AG20443 (cell line): ENCODE results near the gene POLE4.

ENCODE experiments used
- DNase-seq: peaks from one replicate; pipeline ENCODE4 v3.0.0; 2012; ENCODE audit warnings: low spot score, mixed read lengths

The POLE4 gene

GRCh38 chr2:75002007-75002406 lies 43.6 kb downstream of the POLE4 start:
- DNase-seq, result no peak

- no peak for DNase-seq
These were observed 44.8 kb downstream of the POLE4 start for GRCh38 chr2:75003276-75003675.

- DNase-seq, result no peak
These were observed 45.3 kb downstream of the POLE4 start for GRCh38 chr2:75003773-75004172.

GRCh38 chr2:75006041-75006440 lies 47.6 kb downstream of the POLE4 start:
- DNase-seq, result no peak

- no peak for DNase-seq
These were observed 48.6 kb downstream of the POLE4 start for GRCh38 chr2:75007061-75007460.

- no peak for DNase-seq
These were observed 49.4 kb downstream of the POLE4 start for GRCh38 chr2:75007819-75008218.

GRCh38 chr2:75010571-75010970 lies 52.1 kb downstream of the POLE4 start:
- no peak for DNase-seq

GRCh38 chr2:75012080-75012479 lies 53.6 kb downstream of the POLE4 start:
- DNase-seq, result no peak

GRCh38 chr2:75018162-75018561 lies 59.7 kb downstream of the POLE4 start:
- no peak for DNase-seq
